NB4 (cell line): ENCODE results near the gene AUTS2.
A peak's percentile ranks its signal among the peaks of the same experiment; 100 is the strongest.

ENCODE experiments used
- DNase-seq: peaks from one replicate; pipeline ENCODE4 v3.0.0; 2010; ENCODE audit warnings: low read depth
- H3K4me3 ChIP-seq: one replicate; pipeline ENCODE4 v1.5.1; 2011; ENCODE audit warnings: mild to moderate bottlenecking, low read depth, low read length, moderate library complexity
- MAX ChIP-seq: IDR thresholded peaks from 2 replicates; pipeline ENCODE4 v1.6.1; 2011; ENCODE audit warnings: low read depth, low read length
- MYC ChIP-seq: IDR thresholded peaks from 2 replicates; pipeline ENCODE4 v1.6.1; 2011; ENCODE audit warnings: low read depth, low read length
- POLR2A ChIP-seq: IDR thresholded peaks from 2 replicates; pipeline ENCODE4 v1.6.1; 2011; ENCODE audit warnings: mild to moderate bottlenecking; ENCODE audit not compliant: insufficient read length; ENCODE audit errors: extremely low read depth
- TF ChIP-seq, protein P1 (sequence below): IDR thresholded peaks from one replicate; pipeline ENCODE4 v1.5.1; 2012; ENCODE audit warnings: low read depth, low read length

The AUTS2 gene

DNA sequence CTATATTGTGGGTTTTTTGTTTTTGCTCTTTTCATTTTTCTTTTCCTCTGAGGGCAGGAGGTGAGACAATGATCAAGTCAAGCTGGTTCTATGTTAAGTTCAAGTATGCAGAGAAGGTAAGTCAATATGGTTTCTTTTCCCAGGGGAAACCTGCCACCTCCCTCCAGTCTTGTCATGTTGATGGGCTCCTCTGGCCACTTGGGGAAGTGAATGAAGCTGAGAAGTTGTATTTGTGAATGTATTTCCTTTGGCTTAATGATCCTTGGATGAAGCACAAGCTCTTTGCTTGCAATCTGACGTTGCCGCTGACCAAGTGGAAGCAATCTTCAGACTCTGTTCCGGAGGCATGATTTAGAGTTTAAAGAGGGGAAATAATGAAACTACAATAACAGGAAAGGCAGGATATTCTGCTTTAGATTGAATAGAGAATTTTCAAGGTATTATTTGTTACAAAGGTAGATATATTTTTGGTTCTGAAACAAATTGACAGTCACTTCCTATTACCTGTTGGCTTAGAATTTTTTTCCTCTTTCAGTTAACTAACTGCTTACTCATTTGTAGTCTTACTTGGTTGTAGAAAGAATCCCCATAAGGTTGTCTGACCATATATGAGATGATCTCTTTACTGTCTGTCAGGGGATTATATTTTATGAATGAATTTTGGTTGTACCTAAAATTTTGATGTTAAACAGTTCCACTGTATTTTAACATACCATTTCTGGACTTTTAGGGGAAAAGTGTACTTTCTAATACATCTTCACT is 369.6 kb downstream of the AUTS2 start:
- no peak overlapping the region for H3K4me3 ChIP-seq
- TF ChIP-seq MYC = no peak
- TF ChIP-seq, protein P1, sequence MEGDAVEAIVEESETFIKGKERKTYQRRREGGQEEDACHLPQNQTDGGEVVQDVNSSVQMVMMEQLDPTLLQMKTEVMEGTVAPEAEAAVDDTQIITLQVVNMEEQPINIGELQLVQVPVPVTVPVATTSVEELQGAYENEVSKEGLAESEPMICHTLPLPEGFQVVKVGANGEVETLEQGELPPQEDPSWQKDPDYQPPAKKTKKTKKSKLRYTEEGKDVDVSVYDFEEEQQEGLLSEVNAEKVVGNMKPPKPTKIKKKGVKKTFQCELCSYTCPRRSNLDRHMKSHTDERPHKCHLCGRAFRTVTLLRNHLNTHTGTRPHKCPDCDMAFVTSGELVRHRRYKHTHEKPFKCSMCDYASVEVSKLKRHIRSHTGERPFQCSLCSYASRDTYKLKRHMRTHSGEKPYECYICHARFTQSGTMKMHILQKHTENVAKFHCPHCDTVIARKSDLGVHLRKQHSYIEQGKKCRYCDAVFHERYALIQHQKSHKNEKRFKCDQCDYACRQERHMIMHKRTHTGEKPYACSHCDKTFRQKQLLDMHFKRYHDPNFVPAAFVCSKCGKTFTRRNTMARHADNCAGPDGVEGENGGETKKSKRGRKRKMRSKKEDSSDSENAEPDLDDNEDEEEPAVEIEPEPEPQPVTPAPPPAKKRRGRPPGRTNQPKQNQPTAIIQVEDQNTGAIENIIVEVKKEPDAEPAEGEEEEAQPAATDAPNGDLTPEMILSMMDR = no peak
- no peak for TF ChIP-seq POLR2A
- no peak for TF ChIP-seq MAX
- peak; percentile 8 for DNase-seq

DNA sequence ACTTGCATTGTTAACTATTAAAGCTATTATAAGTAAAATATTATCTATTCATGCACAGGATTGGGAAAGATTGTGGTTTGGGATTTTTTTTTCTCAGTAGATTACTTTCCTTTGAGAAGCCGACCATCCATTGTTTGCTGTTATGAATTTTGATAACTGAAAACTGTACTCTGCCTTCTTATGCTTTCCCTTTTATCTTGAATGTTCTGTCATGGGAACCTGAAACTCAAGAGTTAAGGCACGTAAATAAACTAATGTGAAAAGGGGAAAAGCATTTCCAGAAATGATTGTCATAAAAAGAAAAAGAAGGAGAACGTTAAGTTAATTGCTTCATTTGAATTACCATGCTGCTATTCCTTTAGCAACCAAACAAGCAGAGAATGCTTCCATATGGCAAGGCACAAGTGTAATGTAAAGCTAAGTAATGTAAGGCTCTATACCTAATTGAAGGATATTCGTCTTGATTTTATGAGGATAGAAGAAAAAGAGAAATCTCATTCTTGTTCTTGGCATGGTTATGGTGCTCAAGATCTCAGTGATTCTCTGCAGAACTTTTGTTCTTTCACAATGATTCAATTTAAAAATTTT is 370.8 kb downstream of the AUTS2 start:
- H3K4me3 ChIP-seq = no peak overlapping the region
- TF ChIP-seq, protein P1 = no peak
- no peak for DNase-seq

- H3K4me3 ChIP-seq = no peak overlapping the region
- DNase-seq = no peak
- TF ChIP-seq POLR2A = no peak
- TF ChIP-seq MYC = no peak
- TF ChIP-seq, protein P1 = no peak
- TF ChIP-seq MAX = no peak
These were observed 383.4 kb downstream of the AUTS2 start for GRCh38 chr7:69981646-69982045.

- no peak for TF ChIP-seq MAX
- TF ChIP-seq, protein P1 = no peak
- TF ChIP-seq MYC = no peak
- TF ChIP-seq POLR2A = no peak
- H3K4me3 ChIP-seq = no peak overlapping the region
- DNase-seq = no peak
These were observed 383.9 kb downstream of the AUTS2 start for GRCh38 chr7:69982197-69982596.

GRCh38 chr7:69989551-69989950 is 391.3 kb downstream of the AUTS2 start:
- no peak overlapping the region for H3K4me3 ChIP-seq
- no peak for TF ChIP-seq MAX
- TF ChIP-seq, protein P1 = no peak
- TF ChIP-seq POLR2A = no peak
- TF ChIP-seq MYC = no peak
- DNase-seq = no peak
